Body of pancreas (tissue), 4 donors: ENCODE measurements around the gene RAB11FIP5. TPM values are rescaled to one million over a fixed set of nuclear protein-coding genes. Genes with fewer than 3 reads are reported as not detected.

Source experiments
- ATAC-seq: fragments of 150-250 bp; one replicate; pipeline ENCODE4 v1.9.1; 2016
- DNase-seq, 4 donors: peaks; one replicate each; pipeline ENCODE4 v3.0.0-alpha.2; 2019
- H3K27ac ChIP-seq, 4 donors: fragments of 200-600 bp; sonication (generic); 1 replicate in 3 of 4; 2 replicates in 1 of 4; pipeline versions ENCODE4 v1.5.1 to v1.6.1; 2016 to 2019; ENCODE audit warnings: mild to moderate bottlenecking in 1 of 4, mixed read lengths in 1 of 4, moderate library complexity in 1 of 4
- H3K27me3 ChIP-seq, 2 donors: fragments of 200-600 bp; sonication (generic); one replicate each; pipeline ENCODE4 v1.6.0; 2016; ENCODE audit warnings: mild to moderate bottlenecking in 1 of 2
- H3K36me3 ChIP-seq, 2 donors: fragments of 200-600 bp; sonication (generic); replicated peaks in 1 of 2; 2 replicates each; pipeline ENCODE4 v1.5.1; 2016; ENCODE audit warnings: low read depth in 2 of 2; ENCODE audit not compliant: insufficient read depth in 1 of 2
- H3K4me1 ChIP-seq: fragments of 200-600 bp; sonication (generic); one replicate; pipeline ENCODE4 v1.6.0; 2016
- H3K4me3 ChIP-seq, 2 donors: fragments of 200-600 bp; sonication (generic); 1 replicate in 1 of 2; 2 replicates in 1 of 2; pipeline ENCODE4 v1.5.1; 2016 to 2019
- H3K9me3 ChIP-seq, 3 donors: fragments of 200-600 bp; sonication (generic); 1 replicate in 2 of 3; 2 replicates in 1 of 3; pipeline ENCODE4 v1.5.1; 2016
- CTCF ChIP-seq, 7 experiments: fragments of 450-650 bp in 4 of 7; fragments of 200-600 bp in 3 of 7; sonication (generic) in 3 of 7; IDR thresholded peaks; one replicate each; pipeline ENCODE4 v1.5.1; 2016 to 2019; ENCODE audit warnings: antibody characterized with exemption in 7 of 7
- POLR2A ChIP-seq, 3 donors: fragments of 450-650 bp; IDR thresholded peaks; one replicate each; pipeline ENCODE4 v1.6.1; 2016; ENCODE audit warnings: antibody characterized with exemption in 3 of 3, mild to moderate bottlenecking in 2 of 3
- WGBS, 2 donors: methylation state at CpG; one replicate each; pipeline ENCODE4 v1.1.5; 2017; 5-methylcytosine and 5-hydroxymethylcytosine counted together
- intact Hi-C: fragments of 100-400 bp; cut with DNase I; formaldehyde crosslinking; loops from one replicate; pipeline ENCODE4 v1.15.1; 2023
- total RNA-seq, 2 donors: library from RNA; depleted of rRNA; stranded (reverse); fragments of >200 nt; gene quantifications; one replicate each; pipeline ENCODE4 v1.1.0, GENCODE V29; 2016

Gene RAB11FIP5
- total RNA-seq, 2 donors from 2014 or later = 19.2 to 39.6 TPM

DNA sequence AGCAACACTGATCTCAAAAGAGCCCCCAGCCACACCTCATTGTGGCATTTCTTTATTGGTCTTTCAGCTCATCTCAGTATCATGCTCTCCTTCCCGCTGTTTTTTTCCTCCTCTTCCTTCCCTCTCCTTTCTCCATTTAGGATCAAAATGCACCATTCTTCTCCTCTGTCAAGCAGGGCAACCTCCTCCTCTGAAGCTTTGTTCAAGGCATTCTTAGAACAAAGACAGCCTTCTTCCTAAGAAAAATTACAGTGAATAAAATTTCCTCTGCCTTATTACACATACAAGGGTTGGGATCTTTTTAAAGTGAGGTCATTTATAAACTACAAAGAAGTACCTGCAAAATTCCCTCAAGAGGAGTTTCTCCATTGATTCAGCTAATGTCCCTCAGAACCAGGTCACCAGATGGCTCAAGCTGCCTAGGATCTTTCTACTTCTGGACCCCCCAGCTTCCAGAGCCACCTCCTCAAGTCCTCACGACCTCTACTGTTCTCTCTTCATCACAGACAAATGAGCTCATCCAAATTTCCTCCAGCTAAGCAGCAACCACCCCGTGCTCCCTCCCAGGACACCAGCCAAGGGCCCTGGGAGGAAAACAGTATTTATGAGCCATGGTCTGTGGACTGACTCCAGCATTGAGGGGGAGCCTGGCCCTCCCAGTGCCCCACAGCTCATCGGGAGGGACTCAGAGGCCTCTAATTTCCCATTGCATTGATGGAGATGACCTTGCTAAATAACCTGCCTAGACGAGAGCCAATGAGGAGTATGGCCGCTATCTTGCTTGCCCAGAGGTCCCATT lies 59.2 kb downstream of the RAB11FIP5 start:
- Histone ChIP-seq H3K27ac (no peak overlapping the region), H3K9me3 (no peaks in the 10 kb centered on the region), H3K36me3 (no peaks in the 10 kb centered on the region), H3K27me3 (no peaks in the 10 kb centered on the region), H3K4me3 (no peak overlapping the region), H3K4me1 (no peaks in the 10 kb centered on the region)
- TF ChIP-seq POLR2A (IDR thresholded peaks at IDR 0.05) = no peak
- no peak for TF ChIP-seq CTCF (IDR thresholded peaks at IDR 0.05)
- no peak for DNase-seq
- WGBS, 2 donors = 82 to 88% methylated on average over 6 of the region's 6 CpGs
- ATAC-seq = no peak
- intact Hi-C loops = no loop called here

DNA sequence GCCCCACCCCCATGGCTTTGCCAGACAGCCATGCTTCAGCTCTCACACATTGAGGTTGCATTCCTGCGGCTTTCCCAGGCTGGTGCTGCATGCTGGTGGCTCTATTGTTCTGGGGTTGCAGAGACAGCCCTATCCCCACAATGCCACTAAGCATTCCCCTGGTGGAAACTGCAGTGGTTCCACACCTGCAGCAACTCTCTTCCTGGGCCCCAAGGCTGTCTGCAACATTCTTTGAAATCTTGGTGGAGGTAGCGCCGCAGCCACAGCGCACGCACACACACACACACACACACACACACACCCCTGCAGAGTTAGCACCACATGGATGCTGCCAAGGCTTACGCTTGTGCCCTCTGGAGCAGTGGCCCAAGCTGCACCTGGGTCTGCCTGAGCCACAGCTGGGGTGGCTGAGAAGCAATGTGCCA lies 62.6 kb downstream of the RAB11FIP5 start:
- Histone ChIP-seq H3K27ac (no peak overlapping the region), H3K9me3 (no peaks in the 10 kb centered on the region), H3K4me3 (no peak overlapping the region), H3K36me3 (no peaks in the 10 kb centered on the region), H3K27me3 (no peaks in the 10 kb centered on the region), H3K4me1 (no peaks in the 10 kb centered on the region)
- no peak for ATAC-seq
- 90 to 96% methylated on average over 5 to 6 of the region's 6 CpGs for WGBS, 2 donors
- intact Hi-C loops = no loop called here
- no peak for TF ChIP-seq POLR2A (IDR thresholded peaks at IDR 0.05)
- no peak for TF ChIP-seq CTCF (IDR thresholded peaks at IDR 0.05)
- no peak for DNase-seq

GRCh38 chr2:73043929-73044832 lies 68.6 kb downstream of the RAB11FIP5 start:
- Histone ChIP-seq H3K4me3 (no peak overlapping the region), H3K27me3 (no peaks in the 10 kb centered on the region), H3K27ac (no peak overlapping the region), H3K36me3 (no peaks in the 10 kb centered on the region), H3K4me1 (no peaks in the 10 kb centered on the region), H3K9me3 (no peaks in the 10 kb centered on the region)
- no peak for TF ChIP-seq POLR2A (IDR thresholded peaks at IDR 0.05)
- no peak for TF ChIP-seq CTCF (IDR thresholded peaks at IDR 0.05)
- intact Hi-C loops = no loop called here
- 74 to 89% methylated on average over 11 to 12 of the region's 12 CpGs for WGBS, 2 donors
- ATAC-seq = no peak
- DNase-seq = no peak

GRCh38 chr2:73043276-73043675 lies 69.5 kb downstream of the RAB11FIP5 start:
- WGBS, 2 donors = 80 to 89% methylated on average over 4 to 5 of the region's 5 CpGs
- Histone ChIP-seq H3K27ac (no peak overlapping the region), H3K4me3 (no peak overlapping the region), H3K4me1 (no peaks in the 10 kb centered on the region), H3K36me3 (no peaks in the 10 kb centered on the region), H3K27me3 (no peaks in the 10 kb centered on the region), H3K9me3 (no peaks in the 10 kb centered on the region)
- ATAC-seq (no peak), DNase-seq (no peak)
- intact Hi-C loops = no loop called here
- TF ChIP-seq CTCF (IDR thresholded peaks at IDR 0.05) (no peak), POLR2A (IDR thresholded peaks at IDR 0.05) (no peak)
